ENCODE measurements around the gene VTI1B.
"Not testable (repeated sequence)": the region's sequence is repeated elsewhere in the genome, so short reads cannot be mapped to it uniquely, and the experiment has no call there.

Gene VTI1B

GRCh38 chr14:67674480-67675218 lies at the start of gene VTI1B:
Gene VTI1B (minus strand): TSS chr14:67674632. CDS start chr14:67674489, 143 bp downstream.
- DNase-seq (ENCODE audit: low read depth, low spot score) = peak; percentile 64

GRCh38 chr14:67722293-67722692 lies 47.9 kb upstream of the VTI1B start:
- DNase-seq (ENCODE audit: low read depth, low spot score) = no peak

- DNase-seq (ENCODE audit: low read depth, low spot score) = no peak
Measured at GRCh38 chr14:67721875-67722274, 47.4 kb upstream of the VTI1B start.

- DNase-seq (ENCODE audit: low read depth, low spot score) = no peak
Measured at GRCh38 chr14:67719866-67720265, 45.4 kb upstream of the VTI1B start.

GRCh38 chr14:67719385-67719784 lies 45.0 kb upstream of the VTI1B start:
- not testable (repeated sequence) for DNase-seq (ENCODE audit: low read depth, low spot score)

GRCh38 chr14:67718265-67718664 lies 43.8 kb upstream of the VTI1B start:
- no peak for DNase-seq (ENCODE audit: low read depth, low spot score)

- no peak for DNase-seq (ENCODE audit: low read depth, low spot score)
Measured at GRCh38 chr14:67717048-67717447, 42.6 kb upstream of the VTI1B start.

- DNase-seq (ENCODE audit: low read depth, low spot score) = no peak
Measured at GRCh38 chr14:67710209-67710608, 35.8 kb upstream of the VTI1B start.

GRCh38 chr14:67709796-67710195 lies 35.4 kb upstream of the VTI1B start:
- DNase-seq (ENCODE audit: low read depth, low spot score) = not testable (repeated sequence)

GRCh38 chr14:67709346-67709745 lies 34.9 kb upstream of the VTI1B start:
- DNase-seq (ENCODE audit: low read depth, low spot score) = not testable (repeated sequence)

GRCh38 chr14:67705211-67705610 lies 30.8 kb upstream of the VTI1B start:
- DNase-seq (ENCODE audit: low read depth, low spot score) = no peak

GRCh38 chr14:67704484-67705089 lies 30.2 kb upstream of the VTI1B start:
- no peak for DNase-seq (ENCODE audit: low read depth, low spot score)

GRCh38 chr14:67703997-67704396 lies 29.6 kb upstream of the VTI1B start:
- DNase-seq (ENCODE audit: low read depth, low spot score) = no peak

GRCh38 chr14:67701492-67701891 lies 27.1 kb upstream of the VTI1B start, which contains the start of gene RDH12:
Gene RDH12 (plus strand): TSS chr14:67701886. CDS start chr14:67722643, 20,757 bp downstream.
- not testable (repeated sequence) for DNase-seq (ENCODE audit: low read depth, low spot score)

GRCh38 chr14:67698179-67698578 lies 23.7 kb upstream of the VTI1B start:
- no peak for DNase-seq (ENCODE audit: low read depth, low spot score)

- DNase-seq (ENCODE audit: low read depth, low spot score) = no peak
Measured at GRCh38 chr14:67697006-67697405, 22.6 kb upstream of the VTI1B start.

- DNase-seq (ENCODE audit: low read depth, low spot score) = peak; percentile 68
Measured at GRCh38 chr14:67695394-67695949, 21.0 kb upstream of the VTI1B start, which contains the start of gene RDH11. Gene RDH11 (minus strand): TSS chr14:67695764. CDS start chr14:67695703, 61 bp downstream.

- DNase-seq (ENCODE audit: low read depth, low spot score) = peak; percentile 33
Measured at GRCh38 chr14:67694791-67695393, 20.5 kb upstream of the VTI1B start.

GRCh38 chr14:67690011-67690410 lies 15.6 kb upstream of the VTI1B start:
- no peak for DNase-seq (ENCODE audit: low read depth, low spot score)

GRCh38 chr14:67683842-67684241 lies 9.4 kb upstream of the VTI1B start:
- DNase-seq (ENCODE audit: low read depth, low spot score) = no peak

- no peak for DNase-seq (ENCODE audit: low read depth, low spot score)
Measured at GRCh38 chr14:67680941-67681340, 6.5 kb upstream of the VTI1B start.

- no peak for DNase-seq (ENCODE audit: low read depth, low spot score)
Measured at GRCh38 chr14:67680121-67680602, 5.7 kb upstream of the VTI1B start.

Data from activated CD4-positive, CD25-positive, alpha-beta regulatory T cell treated with anti-CD3 and anti-CD28 coated beads, Interleukin-2, amount 50 U/mL, for 16 hours (primary cell).